GM23338 (cell line): Measurements from ENCODE around the gene SLC4A2. TPM values are rescaled to one million over a fixed set of nuclear protein-coding genes. Genes with fewer than 3 reads are reported as not detected.

ENCODE experiments used
- ATAC-seq: fragments of 200-7000 bp; cut with Tn5 transposase; 3 replicates; pipeline ENCODE4 v1.9.1; 2020
- DNase-seq: peaks from one replicate; pipeline ENCODE4 v3.0.0-alpha.2; 2015; ENCODE audit warnings: low spot score
- H2AFZ ChIP-seq: fragments of 200-600 bp; sonication (generic); 2 replicates; pipeline ENCODE4 v1.8.0; 2016; ENCODE audit warnings: antibody characterized with exemption, mild to moderate bottlenecking, moderate library complexity
- H3F3A ChIP-seq: fragments of 200-600 bp; sonication (generic); replicated peaks from 2 replicates; pipeline ENCODE4 v1.8.0; 2017; ENCODE audit warnings: antibody characterized with exemption, mixed run types, low read depth
- H3K27ac ChIP-seq: fragments of 200-600 bp; sonication (generic); 2 replicates; pipeline ENCODE4 v1.6.1; 2016; ENCODE audit warnings: low read depth
- H3K27me3 ChIP-seq: fragments of 200-600 bp; sonication (generic); 2 replicates; pipeline ENCODE4 v1.8.0; 2016; ENCODE audit warnings: mild to moderate bottlenecking, mixed run types, moderate library complexity; ENCODE audit not compliant: insufficient read depth
- H3K36me3 ChIP-seq: fragments of 200-600 bp; sonication (generic); 2 replicates; pipeline ENCODE4 v1.8.0; 2016; ENCODE audit warnings: mild to moderate bottlenecking; ENCODE audit not compliant: insufficient read depth
- H3K4me1 ChIP-seq: fragments of 200-600 bp; sonication (generic); 2 replicates; pipeline ENCODE4 v1.8.0; 2016; ENCODE audit warnings: mild to moderate bottlenecking, moderate library complexity; ENCODE audit not compliant: insufficient read depth
- H3K4me2 ChIP-seq: fragments of 200-600 bp; sonication (generic); 2 replicates; pipeline ENCODE4 v1.7.1; 2017; ENCODE audit warnings: mixed run types
- H3K4me3 ChIP-seq: fragments of 200-600 bp; sonication (generic); 2 replicates; pipeline ENCODE4 v1.6.1; 2016; ENCODE audit warnings: mixed run types
- H3K79me2 ChIP-seq: fragments of 200-600 bp; sonication (generic); replicated peaks from 2 replicates; pipeline ENCODE4 v1.8.0; 2017; ENCODE audit warnings: mild to moderate bottlenecking; ENCODE audit not compliant: insufficient read depth
- H3K9me2 ChIP-seq: fragments of 200-600 bp; sonication (generic); 2 replicates; pipeline ENCODE4 v1.8.0; 2017; ENCODE audit not compliant: insufficient read depth
- H4K20me1 ChIP-seq: fragments of 200-600 bp; sonication (generic); replicated peaks from 2 replicates; pipeline ENCODE4 v1.8.0; 2017; ENCODE audit warnings: mild to moderate bottlenecking; ENCODE audit not compliant: insufficient read depth
- H3K27ac Mint-ChIP-seq: 2 replicates; pipeline ENCODE4 v1.8.0; 2020; ENCODE audit warnings: inconsistent platforms, mild to moderate bottlenecking, moderate library complexity, mixed read lengths
- H3K27me3 Mint-ChIP-seq: 3 replicates; pipeline ENCODE4 v1.8.0; 2022; ENCODE audit warnings: low read depth, mild to moderate bottlenecking, moderate library complexity, mixed read lengths, inconsistent platforms; ENCODE audit not compliant: insufficient read depth, poor library complexity
- H3K36me3 Mint-ChIP-seq: 3 replicates; pipeline ENCODE4 v1.8.0; 2021; ENCODE audit warnings: low read depth, mild to moderate bottlenecking, inconsistent platforms, moderate library complexity, mixed read lengths
- H3K4me1 Mint-ChIP-seq: 3 replicates; pipeline ENCODE4 v1.8.0; 2020; ENCODE audit warnings: mild to moderate bottlenecking, inconsistent platforms, mixed read lengths
- H3K4me3 Mint-ChIP-seq: 3 replicates; pipeline ENCODE4 v1.8.0; 2021; ENCODE audit warnings: moderate library complexity, mild to moderate bottlenecking, inconsistent platforms, mixed read lengths
- H3K9me3 Mint-ChIP-seq: 3 replicates; pipeline ENCODE4 v1.8.0; 2020; ENCODE audit warnings: moderate library complexity, mild to moderate bottlenecking, inconsistent platforms, mixed read lengths
- CREB1 ChIP-seq: fragments of 250-450 bp; sonication (Bioruptor Pico); IDR thresholded peaks from 2 replicates; pipeline ENCODE4 v1.5.0; 2020; ENCODE audit warnings: low read depth, mild to moderate bottlenecking, moderate library complexity
- CTCF ChIP-seq, 2 experiments: fragments of 200-600 bp in 1 of 2; sonication (generic) in 1 of 2; conservative IDR thresholded peaks; 2 replicates each; pipeline versions ENCODE4 v1.5.1 to v1.6.1; 2016 to 2017; ENCODE audit warnings: antibody characterized with exemption in 2 of 2, low read depth in 2 of 2, mild to moderate bottlenecking in 2 of 2, moderate library complexity in 1 of 2
- ETS1 ChIP-seq: IDR thresholded peaks from 2 replicates; pipeline ENCODE4 v1.6.1; 2016; ENCODE audit warnings: antibody characterized with exemption
- EZH2 ChIP-seq: fragments of 200-600 bp; sonication (generic); IDR thresholded peaks from one replicate; pipeline ENCODE4 v1.8.0; 2017; ENCODE audit warnings: antibody characterized with exemption, mild to moderate bottlenecking, low read depth; ENCODE audit not compliant: unreplicated experiment
- EZH2phosphoT487 ChIP-seq: fragments of 200-600 bp; sonication (generic); IDR thresholded peaks from one replicate; pipeline ENCODE4 v1.8.1; 2018; ENCODE audit warnings: antibody characterized with exemption; ENCODE audit not compliant: unreplicated experiment
- JUNB ChIP-seq: IDR thresholded peaks from one replicate; pipeline ENCODE4 v1.6.1; 2016; ENCODE audit warnings: antibody characterized with exemption; ENCODE audit not compliant: unreplicated experiment
- NANOG ChIP-seq: IDR thresholded peaks from 2 replicates; pipeline ENCODE4 v1.6.1; 2016; ENCODE audit warnings: antibody characterized with exemption, borderline replicate concordance
- POLR2AphosphoS5 ChIP-seq: IDR thresholded peaks from 2 replicates; pipeline ENCODE4 v1.6.1; 2016; ENCODE audit warnings: antibody characterized with exemption, low read depth
- REST ChIP-seq: IDR thresholded peaks from one replicate; pipeline ENCODE4 v1.6.1; 2018; ENCODE audit warnings: antibody characterized with exemption; ENCODE audit not compliant: unreplicated experiment
- STAT1 ChIP-seq: IDR thresholded peaks from one replicate; pipeline ENCODE4 v1.6.1; 2016; ENCODE audit warnings: antibody characterized with exemption; ENCODE audit not compliant: unreplicated experiment
- ZNF114 ChIP-seq: fragments of 250-450 bp; sonication (Bioruptor Pico); IDR thresholded peaks from 2 replicates; pipeline ENCODE4 v1.5.0; 2020; ENCODE audit warnings: mild to moderate bottlenecking, moderate library complexity
- ZNF331 ChIP-seq: fragments of 250-450 bp; sonication (Bioruptor Pico); IDR thresholded peaks from 2 replicates; pipeline ENCODE4 v1.5.0; 2020; ENCODE audit warnings: low read depth, mild to moderate bottlenecking, moderate library complexity
- ZNF462 ChIP-seq: fragments of 250-450 bp; sonication (Bioruptor Pico); IDR thresholded peaks from 2 replicates; pipeline ENCODE4 v1.5.0; 2020; ENCODE audit warnings: mild to moderate bottlenecking, moderate library complexity
- polyA plus RNA-seq: library from polyadenylated mRNA; unstranded; fragments of >200 nt; fragmentation: Nextera tagmentation; extraction: Ambion mirVana; gene quantifications from 2 replicates; pipeline ENCODE4 v1.2.1, GENCODE V29; 2016
- total RNA-seq: library from RNA; depleted of rRNA; stranded (reverse); fragments of >200 nt; shearing (Covaris generic); gene quantifications from 2 replicates; pipeline ENCODE4 v1.2.3, GENCODE V29; 2014

SLC4A2 gene
- total and polyA plus RNA-seq, 2 experiments from 2014 or later: 64.8 to 106 TPM

GRCh38 chr7:151124899-151125399, 65.6 kb downstream of the SLC4A2 start:
- Mint-ChIP-seq H3K4me1 (peaks cover 39% of the 10 kb centered on the region), H3K27me3 (peaks cover 39% of the 10 kb centered on the region), H3K4me3 (peak overlapping the region; percentile 82), H3K9me3 (no peaks in the 10 kb centered on the region), H3K27ac (no peak overlapping the region), H3K36me3 (peaks cover 31% of the 10 kb centered on the region)
- Histone ChIP-seq H3K79me2 (no peaks in the 10 kb centered on the region), H3K4me2 (peak overlapping the region; percentile 88), H3K36me3 (no peaks in the 10 kb centered on the region; the same call in 1 of the 2 replicates), H2AFZ (no peak overlapping the region), H3K4me3 (peak overlapping the region; percentile 88), H3K9me2 (no peaks in the 10 kb centered on the region), H3K27ac (no peak overlapping the region), H3K4me1 (peaks cover 15% of the 10 kb centered on the region), H3F3A (peaks cover 21% of the 10 kb centered on the region), H3K27me3 (peaks cover 22% of the 10 kb centered on the region), H4K20me1 (peaks cover 23% of the 10 kb centered on the region)
- ATAC-seq: no peak
- no peak for DNase-seq
- TF ChIP-seq ZNF331 (CRISPR knock-in tag): no peak
- TF ChIP-seq ZNF462: no peak
- TF ChIP-seq REST: no peak
- TF ChIP-seq CTCF (conservative IDR thresholded peaks at IDR 0.05; ENCODE audit: low read depth in 2 of 2): no peak
- TF ChIP-seq ETS1: no peak
- no peak for TF ChIP-seq CREB1 (CRISPR knock-in tag)
- no peak for TF ChIP-seq POLR2AphosphoS5
- TF ChIP-seq ZNF114 (CRISPR knock-in tag): no peak
- TF ChIP-seq NANOG: no peak
- no peak for TF ChIP-seq STAT1
- no peak for TF ChIP-seq EZH2
- TF ChIP-seq EZH2phosphoT487: no peak
- TF ChIP-seq JUNB: no peak
